Stimulated activated CD4-positive, alpha-beta T cell treated with anti-CD3 and anti-CD28 coated beads, Interleukin-1b, Interleukin-23, amount 100 ng/mL, for 1 hour (primary cell): ENCODE data around the gene GPT2.
"Not testable (repeated sequence)": the region's sequence is repeated elsewhere in the genome, so short reads cannot be mapped to it uniquely, and the experiment has no call there.

ENCODE experiments used
- DNase-seq, 2 donors: peaks; one replicate each; pipeline ENCODE4 v3.0.0-alpha.2; 2020; ENCODE audit warnings: low read depth in 2 of 2

The GPT2 gene

DNA sequence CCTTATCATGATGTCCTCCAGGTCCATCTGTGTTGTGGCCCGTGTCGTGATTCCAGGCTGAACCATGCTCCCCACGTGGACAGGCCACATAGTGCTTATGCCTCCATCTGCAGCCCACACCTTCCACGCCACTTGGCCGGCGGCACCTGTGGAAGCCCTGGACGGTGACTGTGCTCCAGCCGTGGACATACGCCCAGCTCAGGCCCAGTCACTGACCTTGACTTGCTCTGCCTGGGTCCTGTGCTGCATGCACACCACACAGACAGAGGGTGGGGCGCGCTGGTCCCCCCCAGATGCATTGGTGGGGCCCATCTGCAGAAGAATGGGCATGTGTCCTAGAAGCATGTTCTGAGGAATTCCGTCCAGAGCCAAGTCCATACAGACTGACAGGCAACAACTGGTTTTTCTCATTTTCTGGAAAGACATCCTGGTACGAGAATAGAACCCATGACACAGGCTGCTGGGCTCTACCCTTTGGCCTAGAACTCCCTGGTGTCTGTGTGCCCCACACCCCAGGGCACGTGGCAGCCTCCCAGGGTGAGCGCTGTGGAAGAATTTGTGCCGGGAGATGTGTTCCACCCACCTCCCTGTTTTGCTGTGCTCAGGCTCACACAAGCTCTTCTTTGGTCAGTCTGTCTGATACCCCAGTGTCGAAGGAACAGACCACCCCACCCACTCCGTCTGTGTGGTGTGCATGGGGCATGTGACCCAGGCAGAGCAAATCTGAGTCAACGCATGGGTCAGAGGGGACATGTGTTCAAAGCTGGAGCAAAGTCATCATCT is 39.5 kb downstream of the GPT2 start:
- DNase-seq: no peak

DNA sequence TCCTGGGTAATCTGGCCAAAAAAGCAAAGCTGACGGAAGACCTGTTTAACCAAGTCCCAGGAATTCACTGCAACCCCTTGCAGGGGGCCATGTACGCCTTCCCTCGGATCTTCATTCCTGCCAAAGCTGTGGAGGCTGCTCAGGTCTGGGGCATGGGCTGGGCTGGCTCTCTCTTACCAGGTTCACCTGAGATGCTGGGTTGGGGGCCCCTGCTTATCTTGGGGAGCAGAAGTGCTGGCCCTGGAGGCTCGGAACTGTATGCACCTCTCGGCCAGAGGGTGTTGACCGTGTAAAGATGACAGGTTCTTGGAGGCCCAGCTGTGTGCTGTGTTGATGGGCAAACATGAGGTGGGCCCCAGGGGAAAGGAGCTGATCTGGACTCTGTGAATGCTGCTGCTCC is 40.2 kb downstream of the GPT2 start:
- DNase-seq: no peak

DNA sequence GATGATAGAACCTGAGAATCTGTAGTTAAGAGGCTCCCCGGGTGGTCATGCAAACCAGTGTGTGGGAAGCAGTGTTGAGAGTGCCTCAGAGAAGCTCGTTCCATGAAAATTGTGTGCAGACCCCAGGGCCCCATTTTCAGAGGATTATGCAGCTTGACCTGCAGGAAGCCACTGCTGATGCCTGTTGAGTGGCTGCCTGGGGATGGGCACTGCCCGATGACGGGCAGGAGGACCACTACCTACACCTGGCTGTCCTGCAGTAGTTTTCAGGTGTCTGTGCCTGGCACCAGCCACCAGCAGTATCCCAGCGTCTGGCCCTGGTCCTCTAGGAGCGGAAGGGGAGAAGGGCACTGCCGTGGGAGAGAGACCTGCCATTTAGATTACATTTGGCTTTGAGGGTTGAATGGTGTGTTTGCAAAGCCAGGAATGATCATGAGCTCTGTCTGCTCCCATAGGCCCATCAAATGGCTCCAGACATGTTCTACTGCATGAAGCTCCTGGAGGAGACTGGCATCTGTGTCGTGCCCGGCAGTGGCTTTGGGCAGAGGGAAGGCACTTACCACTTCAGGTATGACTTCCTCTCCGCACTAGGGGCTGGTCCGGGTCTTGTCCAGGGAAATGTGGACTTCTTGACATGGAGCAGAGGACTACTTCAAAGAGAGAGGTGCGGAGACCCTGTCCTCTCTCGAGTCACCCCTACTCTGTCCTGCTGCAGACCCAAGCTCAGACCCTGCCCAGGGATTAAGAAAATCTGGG is 42.5 kb downstream of the GPT2 start:
- no peak for DNase-seq

DNA sequence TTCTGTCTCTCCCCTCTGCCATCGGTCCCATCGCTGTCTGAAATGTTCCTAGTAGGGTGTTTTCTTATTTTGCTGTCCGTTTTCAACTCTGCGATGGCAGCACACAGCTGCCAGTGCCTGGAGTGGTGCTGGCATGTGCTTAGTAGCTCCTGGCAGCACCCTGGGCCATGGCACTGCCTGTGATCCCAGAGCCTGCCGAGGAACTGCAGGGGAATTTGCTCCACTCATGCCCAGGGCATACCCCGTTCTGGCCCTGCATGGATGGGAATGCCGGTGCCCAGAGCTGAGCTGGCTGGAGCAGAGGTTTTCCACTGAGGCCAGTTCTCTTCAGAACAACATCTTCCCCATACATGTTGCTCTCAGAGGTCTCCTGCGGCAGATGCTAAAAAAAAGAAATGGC is 43.1 kb downstream of the GPT2 start:
- DNase-seq: no peak

DNA sequence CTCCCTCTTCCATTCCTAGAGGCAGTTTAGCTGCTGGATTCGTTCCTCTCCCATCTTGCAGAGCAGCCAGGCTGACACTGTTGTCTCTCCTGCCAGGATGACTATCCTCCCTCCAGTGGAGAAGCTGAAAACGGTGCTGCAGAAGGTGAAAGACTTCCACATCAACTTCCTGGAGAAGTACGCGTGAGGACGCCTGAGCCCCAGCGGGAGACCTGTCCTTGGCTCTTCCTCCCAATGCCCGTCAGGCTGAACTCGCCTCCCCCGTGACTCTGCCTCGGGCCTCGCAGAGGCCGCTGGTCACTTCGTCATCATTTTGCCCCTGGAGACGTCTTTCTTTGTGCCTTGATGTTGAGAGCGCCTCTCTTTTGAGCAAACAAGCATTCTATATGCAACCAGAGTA is 44.6 kb downstream of the GPT2 start:
- no peak for DNase-seq

DNA sequence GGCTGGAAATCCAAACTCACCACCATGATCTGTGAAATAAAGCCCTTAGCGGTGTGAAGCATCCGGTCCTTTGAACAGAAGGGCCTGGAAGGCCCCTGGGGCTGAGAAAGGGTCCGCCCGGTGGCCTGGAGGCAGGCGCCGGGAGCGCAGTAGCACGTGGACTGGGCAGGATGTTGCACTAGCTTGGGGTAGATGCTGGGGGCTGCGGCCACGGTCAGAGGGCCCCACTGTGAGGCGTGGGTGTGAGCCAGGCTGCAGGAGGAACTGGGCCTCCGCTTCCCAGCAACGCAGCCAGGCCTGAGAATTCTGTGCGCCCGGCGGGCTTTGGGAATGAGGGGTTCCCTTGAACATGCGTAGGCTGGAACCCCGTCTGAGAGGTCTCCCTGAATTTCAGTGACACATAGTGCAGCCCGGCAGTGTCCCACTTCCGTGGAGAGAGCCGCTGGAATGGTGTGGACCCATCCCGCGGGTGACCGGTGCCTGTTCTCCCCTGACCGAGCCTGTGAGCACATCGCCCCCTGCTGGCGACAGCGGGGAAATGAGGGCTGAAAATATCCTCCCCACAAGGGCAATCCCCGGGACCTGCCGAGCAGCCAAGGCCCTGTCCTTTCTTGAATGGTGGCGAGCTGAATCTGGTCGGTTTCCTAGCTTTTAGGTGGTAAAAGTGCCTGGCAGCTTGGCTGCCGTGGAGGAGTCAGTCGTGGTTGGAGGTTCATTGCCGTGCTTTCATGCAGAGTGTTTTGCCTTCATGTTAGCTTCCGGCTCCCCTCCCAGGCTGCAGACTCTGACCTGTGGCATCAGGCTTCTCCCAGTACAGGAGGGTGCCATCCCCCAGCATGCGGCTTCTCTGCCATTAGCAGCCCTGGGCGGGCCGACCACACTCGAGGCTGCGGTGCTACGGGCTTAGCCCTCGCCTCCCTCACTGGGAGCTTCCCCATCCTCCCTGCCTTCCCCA is 45.5 kb downstream of the GPT2 start:
- peak; percentile 23 to 54 for DNase-seq

DNA sequence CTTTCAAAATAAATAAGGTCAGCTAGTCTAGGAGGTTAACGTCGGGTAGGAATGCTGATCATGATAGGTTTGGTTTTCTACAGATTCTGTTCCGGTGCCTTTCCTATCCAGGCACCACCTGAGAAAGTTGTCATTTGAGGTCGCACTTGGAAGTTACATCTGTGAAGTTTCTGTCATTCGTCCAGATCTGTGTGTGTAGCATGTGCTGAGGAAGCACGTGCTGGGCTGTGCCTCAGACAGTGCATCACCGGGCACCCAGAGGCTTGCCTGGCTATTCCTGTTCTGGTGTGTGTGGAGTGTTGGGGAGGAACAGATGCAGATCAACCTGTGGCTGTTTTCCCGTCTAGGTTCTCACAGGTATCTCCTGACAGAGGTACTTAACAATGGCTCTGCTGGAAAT is 46.7 kb downstream of the GPT2 start:
- no peak for DNase-seq

DNA sequence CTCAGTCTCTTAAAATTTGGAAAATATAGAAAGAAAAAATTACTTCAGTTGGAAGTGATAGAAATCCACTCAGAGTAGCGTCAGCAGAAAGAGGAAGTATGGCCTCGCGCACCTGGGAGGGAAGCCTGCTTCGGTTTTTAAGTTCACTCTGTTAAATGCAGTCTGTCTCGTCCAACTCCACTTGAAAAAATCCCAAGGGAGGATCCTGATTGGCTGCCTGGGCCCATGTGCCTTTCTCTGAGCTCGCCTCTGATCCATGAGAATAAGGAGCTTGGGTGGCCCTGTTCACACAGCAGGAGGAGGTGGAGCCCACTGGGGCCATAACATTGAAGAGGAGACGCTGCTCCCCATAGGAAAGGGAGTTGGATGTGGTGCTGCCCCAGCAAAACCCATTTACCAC is 48.6 kb downstream of the GPT2 start:
- DNase-seq: no peak

DNA sequence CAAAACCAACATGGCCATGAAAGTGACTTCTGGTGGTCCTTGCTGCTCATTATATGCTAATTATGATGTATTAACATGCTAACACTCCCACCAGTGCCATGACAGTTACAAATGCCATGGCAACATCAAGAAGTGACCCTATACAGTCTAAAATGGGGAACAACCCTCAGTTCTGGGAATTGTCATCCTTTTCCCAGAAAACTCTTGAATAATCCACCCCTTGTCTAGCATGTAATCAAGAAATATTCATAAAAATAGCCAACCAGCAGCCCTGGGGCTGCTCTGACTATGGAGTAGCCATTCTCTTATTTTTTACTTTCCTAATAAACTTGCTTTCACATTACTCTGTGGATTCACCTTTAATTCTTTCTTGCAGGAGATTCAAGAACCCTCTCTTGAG is 53.4 kb downstream of the GPT2 start:
- no peak for DNase-seq

DNA sequence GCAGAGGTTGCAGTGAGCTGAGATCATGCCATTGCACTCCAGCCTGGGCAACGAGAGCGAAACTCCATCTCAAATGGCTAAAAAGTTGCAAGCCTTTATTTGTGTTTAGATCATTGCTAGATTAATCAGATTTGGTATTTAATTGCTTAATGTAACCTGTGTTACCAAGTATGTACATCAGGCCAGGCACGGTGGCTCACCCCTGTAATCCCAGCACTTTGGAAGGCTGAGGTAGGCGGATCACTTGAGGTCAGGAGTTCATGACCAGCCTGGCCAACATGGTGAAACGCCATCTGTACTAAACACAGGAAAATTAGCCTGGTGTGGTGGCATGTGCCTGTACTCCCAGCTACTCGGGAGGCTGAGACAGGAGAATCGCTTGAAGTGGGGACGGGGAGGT is 60.6 kb downstream of the GPT2 start:
- not testable (repeated sequence) for DNase-seq

DNA sequence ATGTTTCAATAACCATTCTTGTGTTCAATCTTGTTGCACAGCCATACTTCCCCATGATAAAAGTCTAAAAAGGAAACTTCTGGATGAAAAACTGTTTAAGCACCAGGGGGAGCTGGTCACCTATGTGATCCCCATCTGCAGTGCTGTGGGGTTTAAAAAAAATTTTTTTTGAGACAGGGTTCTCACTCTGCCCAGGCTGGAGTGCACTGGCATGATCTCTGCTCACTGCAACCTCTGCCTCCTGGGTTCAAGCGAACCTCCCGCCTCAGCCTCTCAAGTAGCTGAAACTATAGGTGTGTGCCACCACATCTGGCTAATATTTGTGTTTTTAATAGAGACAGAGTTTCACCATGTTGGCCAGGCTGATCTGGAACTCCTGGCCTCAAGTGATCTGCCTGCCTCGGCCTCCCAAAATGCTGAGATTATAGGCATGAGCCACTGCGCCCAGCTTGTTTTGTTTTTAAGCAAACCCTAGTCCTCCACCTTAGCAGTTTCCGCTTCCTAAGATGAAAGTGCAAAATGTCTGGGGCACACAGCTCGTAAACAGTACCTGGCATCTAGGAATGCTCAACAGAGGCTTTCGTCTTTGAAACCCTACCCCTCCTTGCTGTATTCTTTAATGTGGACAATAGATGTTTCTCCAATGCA is 63.9 kb downstream of the GPT2 start:
- no peak for DNase-seq

DNA sequence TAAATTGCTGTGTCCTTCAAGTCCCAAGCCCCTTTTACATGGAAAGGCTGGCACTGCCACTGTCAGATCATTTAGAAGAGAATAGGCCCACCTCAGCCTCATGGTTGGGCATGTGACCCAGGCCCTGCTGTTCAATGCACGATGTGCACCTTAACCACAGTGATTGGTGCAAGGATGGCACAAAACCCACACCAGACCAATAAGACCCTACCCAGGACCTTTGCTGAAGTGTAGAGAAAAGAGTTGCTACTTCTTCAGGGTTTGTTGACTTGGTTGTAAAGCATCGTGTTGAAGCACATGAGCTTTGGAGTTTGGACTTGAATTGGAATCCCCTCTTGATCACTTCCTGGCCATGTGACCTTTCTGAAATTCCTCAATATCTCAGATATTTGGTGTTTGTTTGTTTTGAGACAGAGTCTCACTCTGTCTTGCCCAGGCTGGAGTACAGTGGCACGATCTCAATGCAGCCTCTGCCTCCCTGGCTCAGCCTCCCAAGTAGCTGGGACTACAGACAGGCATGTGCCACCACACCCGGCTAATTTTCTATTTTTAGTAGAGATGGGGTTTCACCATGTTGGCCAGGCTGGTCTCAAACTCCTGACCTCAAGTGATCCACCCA is 64.5 kb downstream of the GPT2 start:
- DNase-seq: no peak

DNA sequence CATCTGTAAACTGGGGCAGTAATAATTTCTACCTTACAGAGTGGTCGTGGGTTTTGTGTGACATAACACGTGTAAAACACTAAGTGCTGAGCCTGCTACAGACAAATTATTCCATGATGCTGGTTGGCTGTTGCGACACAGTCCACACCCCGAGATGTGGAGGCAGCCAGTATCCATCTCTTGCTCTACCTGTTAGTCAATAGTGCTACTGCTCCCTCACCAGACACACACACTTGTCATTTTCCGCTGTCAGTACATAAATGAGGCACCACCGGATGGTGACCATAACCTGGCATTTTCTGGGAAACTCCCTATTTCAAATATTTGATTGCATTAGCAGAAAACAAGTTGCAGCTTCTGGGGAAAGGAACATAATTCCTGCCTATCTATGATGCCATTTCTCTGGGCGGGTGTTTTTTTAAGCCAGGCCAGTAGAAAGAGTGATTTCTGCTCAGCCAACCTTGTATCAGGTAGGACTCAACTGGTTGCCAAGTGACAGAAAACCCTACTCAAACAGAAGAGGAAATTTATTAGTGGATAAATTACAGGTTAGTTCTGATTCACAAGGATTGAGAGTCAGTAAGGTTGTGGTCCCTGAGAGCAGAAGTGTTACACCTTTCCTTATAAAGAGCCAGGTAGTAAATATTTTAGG is 65.2 kb downstream of the GPT2 start:
- no peak for DNase-seq

DNA sequence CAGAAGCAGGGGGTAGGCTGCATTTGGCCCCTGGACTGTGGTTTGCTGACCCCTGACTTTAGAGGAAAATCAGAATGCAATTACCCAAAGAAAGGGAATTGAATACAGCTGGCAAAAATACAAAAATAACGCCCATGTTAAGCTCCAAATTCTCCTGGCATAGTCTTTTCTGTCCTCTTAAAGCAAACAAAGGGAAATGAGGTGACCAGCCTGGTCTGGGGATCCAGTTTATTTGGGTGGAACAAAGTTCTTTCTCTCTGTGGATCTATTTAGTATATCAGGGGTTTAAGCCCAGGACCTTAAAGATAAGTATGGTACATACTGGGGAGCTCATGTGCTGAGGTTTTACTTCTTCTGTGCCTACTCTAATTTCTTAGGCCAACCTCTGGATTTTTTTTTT is 65.8 kb downstream of the GPT2 start:
- DNase-seq: no peak

DNA sequence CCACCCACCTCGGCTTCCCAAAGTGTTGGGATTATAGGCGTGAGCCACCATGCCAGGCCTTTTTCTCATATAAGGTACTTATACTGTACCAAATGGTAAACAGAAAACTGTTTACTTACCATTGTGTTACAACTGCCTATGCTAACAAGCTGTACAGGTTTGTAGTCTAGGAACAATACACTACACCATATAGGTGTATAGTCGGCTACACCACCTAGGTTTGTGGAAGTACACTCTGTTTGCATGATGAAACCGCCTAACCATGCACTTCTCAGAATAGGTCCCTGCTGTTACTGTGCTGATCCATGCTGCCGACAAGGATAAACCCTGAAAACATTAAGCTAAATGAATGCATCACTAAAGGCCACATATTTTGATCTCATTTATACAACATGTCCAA is 70.4 kb downstream of the GPT2 start:
- no peak for DNase-seq

DNA sequence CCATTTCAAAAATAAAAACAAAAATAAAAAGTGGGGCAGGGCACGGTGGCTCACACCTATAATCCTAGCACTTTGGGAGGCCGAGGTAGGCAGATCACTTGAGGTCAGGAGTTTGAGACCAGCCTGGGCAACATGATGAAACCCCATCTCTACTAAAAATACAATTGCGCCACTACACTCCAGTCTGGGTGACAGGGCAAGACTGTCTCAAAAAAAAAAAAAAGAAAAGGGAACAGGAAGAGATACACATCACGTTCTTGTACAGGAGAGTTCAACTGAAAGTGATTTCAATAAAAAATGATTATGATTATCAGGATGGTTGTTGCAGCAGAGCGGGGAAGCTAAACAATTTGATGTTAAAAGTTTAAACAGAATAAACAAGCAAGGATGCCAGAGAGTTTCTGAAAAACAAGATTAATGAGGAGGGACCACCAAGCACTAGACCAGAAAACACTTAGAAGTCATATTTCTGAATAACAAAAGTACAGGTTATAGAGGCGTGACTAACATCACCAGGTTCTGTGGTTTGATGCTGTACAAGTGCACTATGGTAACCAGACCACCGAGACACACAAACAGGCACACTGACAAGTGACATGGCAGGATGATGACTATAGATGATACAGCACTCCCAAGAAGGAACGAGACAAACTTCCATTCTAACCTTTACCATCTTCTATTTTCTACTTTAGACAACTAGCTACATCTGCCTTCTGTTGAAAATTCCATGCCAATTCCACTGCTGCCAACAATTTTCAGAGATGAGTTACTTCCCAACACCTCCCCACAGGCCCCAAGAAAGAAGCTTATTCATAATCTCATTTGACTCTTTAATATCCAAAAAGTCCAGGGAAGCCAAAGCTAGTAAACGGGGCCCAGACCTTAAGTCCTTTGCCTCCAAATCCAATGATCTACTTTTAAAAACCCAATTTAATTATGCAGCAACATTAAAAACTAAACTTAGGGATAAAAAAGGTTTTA is 77.5 kb downstream of the GPT2 start:
- no peak for DNase-seq

DNA sequence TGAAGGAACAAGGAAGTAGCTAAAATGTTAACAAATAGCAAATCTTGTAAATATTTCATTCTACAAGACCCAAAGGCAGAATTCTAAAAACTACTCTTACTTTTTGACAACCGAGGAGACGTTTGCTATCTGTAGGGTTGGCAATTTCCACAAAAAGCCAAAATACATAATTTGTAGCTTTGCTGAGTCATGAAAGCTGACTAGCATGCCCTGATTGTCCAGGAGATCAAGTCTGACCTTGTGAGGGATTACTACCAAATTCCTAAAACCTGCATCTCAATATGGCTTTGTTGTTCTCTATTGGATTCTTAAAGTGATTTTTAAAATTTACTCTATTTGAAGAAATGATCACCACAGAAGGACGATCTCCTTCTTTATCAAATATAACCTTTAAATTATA is 78.5 kb downstream of the GPT2 start:
- DNase-seq: no peak

DNA sequence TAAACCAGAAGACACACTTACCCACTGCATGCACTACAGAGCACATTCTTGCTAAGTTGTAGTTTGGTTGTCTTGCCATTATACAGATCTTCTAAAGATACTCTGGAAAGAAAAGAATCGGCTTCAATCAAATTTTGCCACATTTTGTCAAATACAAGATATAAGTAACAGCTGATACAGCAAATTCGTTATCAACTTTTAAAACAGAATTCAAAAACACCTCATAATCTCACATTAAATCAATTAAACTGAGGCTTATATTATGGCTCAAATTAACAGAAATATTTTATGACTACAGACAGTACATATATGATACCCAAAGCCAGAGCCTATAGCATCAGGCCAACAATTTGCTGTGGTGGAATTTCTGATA is 83.9 kb downstream of the GPT2 start:
- DNase-seq: no peak

DNA sequence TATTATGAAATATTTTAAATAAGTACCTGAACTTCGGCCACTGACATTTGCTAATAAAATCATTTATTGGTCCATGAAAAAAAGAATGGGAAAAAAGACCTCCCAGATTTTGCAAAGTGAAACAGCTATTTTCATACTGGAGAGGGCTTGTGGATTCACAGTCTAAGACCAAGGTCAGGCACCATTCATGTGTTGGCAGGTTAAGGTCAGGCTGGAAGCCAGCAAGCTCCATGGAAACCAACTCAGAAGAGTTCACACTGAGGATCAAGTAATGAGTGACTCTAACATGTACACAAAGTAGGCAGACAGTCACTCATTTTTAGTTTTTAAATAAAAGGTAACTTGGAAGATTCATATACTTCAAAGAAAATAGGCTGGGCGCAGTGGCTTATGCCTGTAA is 85.9 kb downstream of the GPT2 start:
- no peak for DNase-seq

DNA sequence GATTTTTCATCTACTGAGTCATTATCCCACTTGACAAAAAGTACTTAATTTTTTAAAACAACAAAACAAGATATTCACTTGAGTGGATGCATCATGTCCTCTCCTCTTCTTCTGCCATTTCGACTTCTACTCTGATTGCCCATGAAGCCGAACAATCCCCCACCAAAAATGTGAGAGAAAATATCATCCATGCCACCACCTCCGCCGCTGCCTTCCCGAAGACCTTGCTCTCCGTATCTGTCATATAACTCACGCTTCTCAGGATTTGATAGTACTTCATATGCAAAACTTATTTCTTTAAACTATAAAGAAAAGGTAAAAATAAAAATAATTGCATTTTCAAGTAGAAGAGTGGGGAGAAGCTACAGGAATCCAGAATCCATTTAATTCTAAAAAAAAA is 87.1 kb downstream of the GPT2 start:
- no peak for DNase-seq
